ENCODE results near the gene ARAP2. TPM values are rescaled to one million over a fixed set of nuclear protein-coding genes. Genes with fewer than 3 reads are reported as not detected.

Gene ARAP2
- total RNA-seq, 1 experiment from 2014 or later: 0.24 TPM

GRCh38 chr4:36243355-36244256 lies 708 bp downstream of the ARAP2 start:
- H3K36me3 ChIP-seq: no peaks in the 10 kb centered on the region
- H3K27me3 ChIP-seq (replicated peaks): no peaks in the 10 kb centered on the region
- H3K9me3 ChIP-seq (replicated peaks): no peaks in the 10 kb centered on the region
- no peaks in the 10 kb centered on the region for H3K4me1 ChIP-seq (replicated peaks)
- DNase-seq (ENCODE audit: low read depth in 1 of 2, low spot score in 2 of 2): no peak
- H3K4me3 ChIP-seq: no peak overlapping the region
- H3K27ac ChIP-seq: no peak overlapping the region

- Histone ChIP-seq H3K4me1 (replicated peaks) (no peaks in the 10 kb centered on the region), H3K36me3 (no peaks in the 10 kb centered on the region), H3K9me3 (replicated peaks) (no peaks in the 10 kb centered on the region), H3K4me3 (no peak overlapping the region), H3K27me3 (replicated peaks) (no peaks in the 10 kb centered on the region), H3K27ac (no peak overlapping the region)
- no peak for DNase-seq (ENCODE audit: low read depth in 1 of 2, low spot score in 2 of 2)
Observed at GRCh38 chr4:36242629-36243354, 1.5 kb downstream of the ARAP2 start.

- Histone ChIP-seq H3K9me3 (replicated peaks) (no peaks in the 10 kb centered on the region), H3K27me3 (replicated peaks) (no peaks in the 10 kb centered on the region), H3K4me1 (replicated peaks) (no peaks in the 10 kb centered on the region), H3K36me3 (no peaks in the 10 kb centered on the region), H3K27ac (no peak overlapping the region), H3K4me3 (no peak overlapping the region)
- no peak for DNase-seq (ENCODE audit: low read depth in 1 of 2, low spot score in 2 of 2)
Observed at GRCh38 chr4:36241771-36242170, 2.5 kb downstream of the ARAP2 start.

GRCh38 chr4:36237366-36238313 lies 6.7 kb downstream of the ARAP2 start:
- DNase-seq (ENCODE audit: low read depth in 1 of 2, low spot score in 2 of 2): no peak
- H3K9me3 ChIP-seq (replicated peaks): no peaks in the 10 kb centered on the region
- no peak overlapping the region for H3K27ac ChIP-seq
- H3K4me1 ChIP-seq (replicated peaks): no peaks in the 10 kb centered on the region
- no peaks in the 10 kb centered on the region for H3K27me3 ChIP-seq (replicated peaks)
- no peaks in the 10 kb centered on the region for H3K36me3 ChIP-seq
- H3K4me3 ChIP-seq: no peak overlapping the region

GRCh38 chr4:36236159-36236558 lies 8.2 kb downstream of the ARAP2 start:
- H3K4me3 ChIP-seq: no peak overlapping the region
- H3K9me3 ChIP-seq (replicated peaks): no peaks in the 10 kb centered on the region
- no peaks in the 10 kb centered on the region for H3K27me3 ChIP-seq (replicated peaks)
- no peaks in the 10 kb centered on the region for H3K4me1 ChIP-seq (replicated peaks)
- no peak for DNase-seq (ENCODE audit: low read depth in 1 of 2, low spot score in 2 of 2)
- no peak overlapping the region for H3K27ac ChIP-seq
- H3K36me3 ChIP-seq: no peaks in the 10 kb centered on the region

- H3K27me3 ChIP-seq (replicated peaks): no peaks in the 10 kb centered on the region
- no peaks in the 10 kb centered on the region for H3K4me1 ChIP-seq (replicated peaks)
- DNase-seq (ENCODE audit: low read depth in 1 of 2, low spot score in 2 of 2): no peak
- H3K4me3 ChIP-seq: no peak overlapping the region
- H3K27ac ChIP-seq: no peak overlapping the region
- no peaks in the 10 kb centered on the region for H3K36me3 ChIP-seq
- no peaks in the 10 kb centered on the region for H3K9me3 ChIP-seq (replicated peaks)
Observed at GRCh38 chr4:36235306-36235705, 9.0 kb downstream of the ARAP2 start.

GRCh38 chr4:36233567-36234266 lies 10.6 kb downstream of the ARAP2 start:
- no peaks in the 10 kb centered on the region for H3K9me3 ChIP-seq (replicated peaks)
- no peak overlapping the region for H3K27ac ChIP-seq
- no peaks in the 10 kb centered on the region for H3K27me3 ChIP-seq (replicated peaks)
- no peak overlapping the region for H3K4me3 ChIP-seq
- no peaks in the 10 kb centered on the region for H3K4me1 ChIP-seq (replicated peaks)
- no peaks in the 10 kb centered on the region for H3K36me3 ChIP-seq
- DNase-seq (ENCODE audit: low read depth in 1 of 2, low spot score in 2 of 2): no peak

GRCh38 chr4:36230534-36230933 lies 13.8 kb downstream of the ARAP2 start:
- Histone ChIP-seq H3K27me3 (replicated peaks) (no peaks in the 10 kb centered on the region), H3K9me3 (replicated peaks) (no peaks in the 10 kb centered on the region), H3K4me1 (replicated peaks) (no peaks in the 10 kb centered on the region), H3K36me3 (no peaks in the 10 kb centered on the region), H3K27ac (no peak overlapping the region), H3K4me3 (no peak overlapping the region)
- no peak for DNase-seq (ENCODE audit: low read depth in 1 of 2, low spot score in 2 of 2)

GRCh38 chr4:36227913-36228312 lies 16.4 kb downstream of the ARAP2 start:
- Histone ChIP-seq H3K4me1 (replicated peaks) (no peaks in the 10 kb centered on the region), H3K4me3 (no peak overlapping the region), H3K9me3 (replicated peaks) (no peaks in the 10 kb centered on the region), H3K27ac (no peak overlapping the region), H3K36me3 (no peaks in the 10 kb centered on the region), H3K27me3 (replicated peaks) (no peaks in the 10 kb centered on the region)
- DNase-seq (ENCODE audit: low read depth in 1 of 2, low spot score in 2 of 2): no peak

GRCh38 chr4:36226430-36227227 lies 17.7 kb downstream of the ARAP2 start:
- no peak overlapping the region for H3K27ac ChIP-seq
- H3K9me3 ChIP-seq (replicated peaks): no peaks in the 10 kb centered on the region
- no peaks in the 10 kb centered on the region for H3K4me1 ChIP-seq (replicated peaks)
- no peak overlapping the region for H3K4me3 ChIP-seq
- H3K27me3 ChIP-seq (replicated peaks): no peaks in the 10 kb centered on the region
- DNase-seq (ENCODE audit: low read depth in 1 of 2, low spot score in 2 of 2): no peak
- no peaks in the 10 kb centered on the region for H3K36me3 ChIP-seq

- H3K27ac ChIP-seq: no peak overlapping the region
- no peak overlapping the region for H3K4me3 ChIP-seq
- H3K4me1 ChIP-seq (replicated peaks): no peaks in the 10 kb centered on the region
- no peaks in the 10 kb centered on the region for H3K9me3 ChIP-seq (replicated peaks)
- DNase-seq (ENCODE audit: low read depth in 1 of 2, low spot score in 2 of 2): no peak
- H3K36me3 ChIP-seq: no peaks in the 10 kb centered on the region
- H3K27me3 ChIP-seq (replicated peaks): no peaks in the 10 kb centered on the region
Observed at GRCh38 chr4:36224972-36225903, 19.1 kb downstream of the ARAP2 start.

- no peaks in the 10 kb centered on the region for H3K9me3 ChIP-seq (replicated peaks)
- H3K4me1 ChIP-seq (replicated peaks): no peaks in the 10 kb centered on the region
Observed at GRCh38 chr4:36222702-36223101, 21.6 kb downstream of the ARAP2 start.

More at GRCh38 chr4:36222702-36223101, 21.6 kb downstream of the ARAP2 start:
- Histone ChIP-seq H3K27me3 (replicated peaks) (no peaks in the 10 kb centered on the region), H3K27ac (no peak overlapping the region), H3K36me3 (no peaks in the 10 kb centered on the region), H3K4me3 (no peak overlapping the region)
- no peak for DNase-seq (ENCODE audit: low read depth in 1 of 2, low spot score in 2 of 2)
